ENCODE data around the gene MIA2.
"Not testable (repeated sequence)": the region's sequence is repeated elsewhere in the genome, so short reads cannot be mapped to it uniquely, and the experiment has no call there.

MIA2 gene

GRCh38 chr14:39251547-39251946, 17.8 kb downstream of the MIA2 start:
- H3K4me3 ChIP-seq (ENCODE audit: low read length): no peak overlapping the region
- TF ChIP-seq, protein P1, sequence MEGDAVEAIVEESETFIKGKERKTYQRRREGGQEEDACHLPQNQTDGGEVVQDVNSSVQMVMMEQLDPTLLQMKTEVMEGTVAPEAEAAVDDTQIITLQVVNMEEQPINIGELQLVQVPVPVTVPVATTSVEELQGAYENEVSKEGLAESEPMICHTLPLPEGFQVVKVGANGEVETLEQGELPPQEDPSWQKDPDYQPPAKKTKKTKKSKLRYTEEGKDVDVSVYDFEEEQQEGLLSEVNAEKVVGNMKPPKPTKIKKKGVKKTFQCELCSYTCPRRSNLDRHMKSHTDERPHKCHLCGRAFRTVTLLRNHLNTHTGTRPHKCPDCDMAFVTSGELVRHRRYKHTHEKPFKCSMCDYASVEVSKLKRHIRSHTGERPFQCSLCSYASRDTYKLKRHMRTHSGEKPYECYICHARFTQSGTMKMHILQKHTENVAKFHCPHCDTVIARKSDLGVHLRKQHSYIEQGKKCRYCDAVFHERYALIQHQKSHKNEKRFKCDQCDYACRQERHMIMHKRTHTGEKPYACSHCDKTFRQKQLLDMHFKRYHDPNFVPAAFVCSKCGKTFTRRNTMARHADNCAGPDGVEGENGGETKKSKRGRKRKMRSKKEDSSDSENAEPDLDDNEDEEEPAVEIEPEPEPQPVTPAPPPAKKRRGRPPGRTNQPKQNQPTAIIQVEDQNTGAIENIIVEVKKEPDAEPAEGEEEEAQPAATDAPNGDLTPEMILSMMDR (conservative IDR thresholded peaks at IDR 0.05; ENCODE audit: low read length): no peak
- no peak for DNase-seq (ENCODE audit: low read depth)

GRCh38 chr14:39257388-39257787, 23.7 kb downstream of the MIA2 start:
- not testable (repeated sequence) for H3K4me3 ChIP-seq (ENCODE audit: low read length); DNase-seq (ENCODE audit: low read depth)

DNA sequence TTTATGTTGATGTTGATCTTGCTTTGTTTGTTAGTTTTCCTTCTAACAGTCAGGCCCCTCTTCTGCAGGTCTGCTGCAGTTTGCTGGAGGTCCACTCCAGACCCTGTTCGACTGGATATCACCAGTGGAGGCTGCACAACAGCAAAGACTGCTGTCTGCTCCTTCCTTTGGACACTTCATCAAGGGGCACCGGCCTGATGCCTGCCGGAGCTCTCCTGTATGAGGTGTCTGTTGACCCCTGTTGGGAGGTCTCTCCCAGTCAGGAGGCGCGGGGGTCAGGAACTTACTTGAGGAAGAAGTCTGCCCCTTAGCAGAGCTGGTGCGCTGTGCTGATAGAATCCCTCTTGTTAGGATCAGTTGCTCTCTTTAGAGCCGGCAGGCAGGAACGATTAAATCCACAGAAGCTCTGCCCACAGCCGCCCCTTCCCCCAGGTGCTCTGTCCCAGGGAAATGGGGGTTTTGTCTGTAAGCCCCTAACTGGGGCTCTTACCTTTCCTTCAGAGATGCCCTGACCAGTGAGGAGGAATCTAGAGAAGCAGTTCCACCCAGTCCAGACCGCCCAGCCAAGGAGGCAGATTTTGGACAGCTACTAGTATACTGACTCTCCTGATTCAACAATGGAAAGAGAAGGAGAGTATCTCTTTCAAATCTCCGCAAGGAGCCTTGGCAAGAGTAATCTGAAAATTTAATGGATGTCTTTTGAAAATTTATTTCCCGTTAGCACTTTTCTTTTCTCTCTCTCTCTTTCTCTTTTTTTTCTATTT, 25.2 kb downstream of the MIA2 start:
- no peak for DNase-seq (ENCODE audit: low read depth)
- TF ChIP-seq, protein P1 (conservative IDR thresholded peaks at IDR 0.05; ENCODE audit: low read length): no peak
- no peak overlapping the region for H3K4me3 ChIP-seq (ENCODE audit: low read length)

- DNase-seq (ENCODE audit: low read depth); H3K4me3 ChIP-seq (ENCODE audit: low read length): not testable (repeated sequence)
Measured at GRCh38 chr14:39260161-39260560, 26.4 kb downstream of the MIA2 start.

- H3K4me3 ChIP-seq (ENCODE audit: low read length); DNase-seq (ENCODE audit: low read depth): not testable (repeated sequence)
Measured at GRCh38 chr14:39262214-39262613, 28.5 kb downstream of the MIA2 start.

DNA sequence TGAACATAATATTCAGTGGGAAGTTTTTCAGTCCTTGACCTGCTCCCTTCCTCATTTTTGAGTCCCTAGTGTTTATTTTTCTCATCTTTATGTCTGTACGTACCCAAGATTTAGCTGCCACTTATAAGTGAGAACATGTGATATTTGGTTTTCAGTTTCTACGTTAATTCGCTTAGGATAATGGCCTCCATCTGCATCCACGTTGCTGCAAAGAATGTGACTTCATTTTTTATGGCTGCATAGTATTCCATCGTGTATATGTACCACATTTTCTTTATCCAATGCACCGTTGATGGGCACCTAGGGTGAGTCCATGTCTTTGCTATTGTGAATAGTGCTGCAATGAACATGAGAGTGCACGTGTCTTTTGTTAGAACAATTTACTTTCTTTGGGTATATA, 30.3 kb downstream of the MIA2 start:
- no peak overlapping the region for H3K4me3 ChIP-seq (ENCODE audit: low read length)
- TF ChIP-seq, protein P1 (conservative IDR thresholded peaks at IDR 0.05; ENCODE audit: low read length): no peak
- DNase-seq (ENCODE audit: low read depth): no peak

DNA sequence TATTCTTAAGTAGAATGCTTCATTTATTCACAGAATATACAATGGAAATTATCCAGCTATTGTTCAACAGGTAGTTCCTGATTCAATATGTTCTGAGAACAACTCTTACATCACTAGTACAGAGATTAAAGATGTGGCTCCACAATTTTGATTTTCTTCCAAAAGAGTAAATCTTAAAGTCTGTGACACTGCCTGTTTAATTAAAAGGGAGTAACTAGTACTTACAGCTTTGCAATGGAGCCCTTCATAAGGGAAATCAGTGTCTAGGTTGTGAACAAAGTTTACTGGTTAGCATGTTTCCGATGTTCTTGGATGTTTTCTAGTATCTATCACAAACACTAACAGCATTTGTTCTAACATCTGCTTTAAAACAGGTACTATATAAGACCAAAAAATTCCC, 30.8 kb downstream of the MIA2 start:
- no peak overlapping the region for H3K4me3 ChIP-seq (ENCODE audit: low read length)
- DNase-seq (ENCODE audit: low read depth): no peak
- TF ChIP-seq, protein P1 (conservative IDR thresholded peaks at IDR 0.05; ENCODE audit: low read length): no peak

- TF ChIP-seq, protein P1 (conservative IDR thresholded peaks at IDR 0.05; ENCODE audit: low read length): no peak
- peak overlapping the region; percentile 76; the same call in 1 of the 2 replicates for H3K4me3 ChIP-seq (ENCODE audit: low read length)
- peak; percentile 44 for DNase-seq (ENCODE audit: low read depth)
Measured at GRCh38 chr14:39265033-39265432, 31.3 kb downstream of the MIA2 start.

Measured in AG10803 (cell line).